ENCODE data around the gene PEPD. TPM values are rescaled to one million over a fixed set of nuclear protein-coding genes. Genes with fewer than 3 reads are reported as not detected.

PEPD gene
- total RNA-seq, 1 donor from 2014 or later: 78.8 TPM

- DNase-seq: no peak
These were observed 23.8 kb upstream of the PEPD start for GRCh38 chr19:33545217-33545981.

- DNase-seq: no peak
These were observed 13.6 kb upstream of the PEPD start for GRCh38 chr19:33535226-33535625.

- DNase-seq: no peak
These were observed 11.4 kb upstream of the PEPD start for GRCh38 chr19:33532859-33533460.

- no peak for DNase-seq
These were observed 9.3 kb upstream of the PEPD start for GRCh38 chr19:33530842-33531241.

- no peak for DNase-seq
These were observed 8.7 kb upstream of the PEPD start for GRCh38 chr19:33530296-33530695.

GRCh38 chr19:33529094-33529676, 7.6 kb upstream of the PEPD start:
- no peak for DNase-seq

- no peak for DNase-seq
These were observed 6.8 kb upstream of the PEPD start for GRCh38 chr19:33528404-33528803.

GRCh38 chr19:33527125-33527524, 5.5 kb upstream of the PEPD start:
- no peak for DNase-seq

- DNase-seq: no peak
These were observed 2.6 kb upstream of the PEPD start for GRCh38 chr19:33524024-33524664.

GRCh38 chr19:33523167-33523566, 1.6 kb upstream of the PEPD start:
- no peak for DNase-seq

- DNase-seq: no peak
These were observed 726 bp upstream of the PEPD start for GRCh38 chr19:33522371-33522662.

GRCh38 chr19:33520844-33521479, 629 bp downstream of the PEPD start:
- DNase-seq: no peak

- no peak for DNase-seq
These were observed 1.4 kb downstream of the PEPD start for GRCh38 chr19:33520048-33520643.

- no peak for DNase-seq
These were observed 2.2 kb downstream of the PEPD start for GRCh38 chr19:33519416-33519815.

GRCh38 chr19:33518541-33518940, 3.0 kb downstream of the PEPD start:
- no peak for DNase-seq

GRCh38 chr19:33517922-33518321, 3.7 kb downstream of the PEPD start:
- DNase-seq: no peak

- DNase-seq: no peak
These were observed 5.7 kb downstream of the PEPD start for GRCh38 chr19:33515921-33516320.

- DNase-seq: peak; percentile 38
These were observed 6.6 kb downstream of the PEPD start for GRCh38 chr19:33514885-33515551.

GRCh38 chr19:33513424-33513823, 8.2 kb downstream of the PEPD start:
- DNase-seq: no peak

GRCh38 chr19:33512580-33513137, 8.9 kb downstream of the PEPD start:
- no peak for DNase-seq

- no peak for DNase-seq
These were observed 9.6 kb downstream of the PEPD start for GRCh38 chr19:33512021-33512420.

GRCh38 chr19:33511346-33511745, 10.2 kb downstream of the PEPD start:
- DNase-seq: no peak

All from dermis blood vessel endothelial cell (primary cell).